ENCODE data around the gene WDR76. TPM values are rescaled to one million over a fixed set of nuclear protein-coding genes. Genes with fewer than 3 reads are reported as not detected.
"Not testable (repeated sequence)": the region's sequence is repeated elsewhere in the genome, so short reads cannot be mapped to it uniquely, and the experiment has no call there.

Gene WDR76
- polyA plus RNA-seq, 3 donors from 2014 or later, result 8.3 to 8.9 (median 8.6) TPM

GRCh38 chr15:43828061-43828657 is 1.4 kb downstream of the WDR76 start:
- no peaks in the 10 kb centered on the region for H3K36me3 Mint-ChIP-seq
- H3K27me3 Mint-ChIP-seq (ENCODE audit: low read depth in 3 of 3), result peaks cover 4 to 10% (median 7%) of the 10 kb centered on the region in 3 donors
- peak overlapping the region; percentile 84 to 99 (median 89) for H3K4me3 Mint-ChIP-seq
- peaks cover 51 to 58% of the 10 kb centered on the region in 2 donors for H3K4me1 Mint-ChIP-seq
- peak in 1 of 3 donors; percentile 9 for DNase-seq
- no peaks in the 10 kb centered on the region for H3K9me3 Mint-ChIP-seq
- H3K27ac Mint-ChIP-seq, result peak overlapping the region; percentile 68 to 96 (median 90)

- not testable (repeated sequence) for H3K9me3 Mint-ChIP-seq; H3K36me3 Mint-ChIP-seq; H3K4me3 Mint-ChIP-seq; DNase-seq; H3K27me3 Mint-ChIP-seq (ENCODE audit: low read depth in 3 of 3)
- Mint-ChIP-seq H3K27ac (peak overlapping the region in 1 of 6 donors; percentile 48), H3K4me1 (peaks cover 35 to 49% of the 10 kb centered on the region in 2 donors)
Measured at GRCh38 chr15:43829951-43830540, 3.2 kb downstream of the WDR76 start.

GRCh38 chr15:43830691-43831275 is 4.0 kb downstream of the WDR76 start:
- H3K4me3 Mint-ChIP-seq, result not testable (repeated sequence)

GRCh38 chr15:43831519-43832052 is 4.8 kb downstream of the WDR76 start:
- Mint-ChIP-seq H3K4me1 (peaks cover 25 to 36% of the 10 kb centered on the region in 2 donors), H3K36me3 (peaks cover 4 to 13% (median 12%) of the 10 kb centered on the region in 3 donors), H3K27ac (peak overlapping the region in 2 of 6 donors; percentile 36 to 42)
- not testable (repeated sequence) for H3K4me3 Mint-ChIP-seq; DNase-seq; H3K27me3 Mint-ChIP-seq (ENCODE audit: low read depth in 3 of 3); H3K9me3 Mint-ChIP-seq

More at GRCh38 chr15:43830691-43831275, 4.0 kb downstream of the WDR76 start:
- H3K36me3 Mint-ChIP-seq; H3K27me3 Mint-ChIP-seq (ENCODE audit: low read depth in 3 of 3); DNase-seq; H3K27ac Mint-ChIP-seq; H3K9me3 Mint-ChIP-seq: not testable (repeated sequence)
- peaks cover 33 to 44% of the 10 kb centered on the region in 2 donors for H3K4me1 Mint-ChIP-seq

- H3K27ac Mint-ChIP-seq, result peak overlapping the region in 2 of 6 donors; percentile 10 to 76
- DNase-seq; H3K9me3 Mint-ChIP-seq; H3K27me3 Mint-ChIP-seq (ENCODE audit: low read depth in 3 of 3): not testable (repeated sequence)
- H3K36me3 Mint-ChIP-seq, result peaks cover 4 to 16% (median 12%) of the 10 kb centered on the region in 3 donors
- peaks cover 16 to 27% of the 10 kb centered on the region in 2 donors for H3K4me1 Mint-ChIP-seq
- peak overlapping the region in 1 of 5 donors; percentile 55 for H3K4me3 Mint-ChIP-seq
Measured at GRCh38 chr15:43832485-43832884, 5.7 kb downstream of the WDR76 start.

GRCh38 chr15:43845421-43845820 is 18.6 kb downstream of the WDR76 start:
- Mint-ChIP-seq H3K9me3 (no peaks in the 10 kb centered on the region), H3K36me3 (peaks cover 10 to 18% (median 16%) of the 10 kb centered on the region in 3 donors), H3K27ac (no peak overlapping the region), H3K4me1 (no peaks in the 10 kb centered on the region), H3K27me3 (ENCODE audit: low read depth in 3 of 3) (no peaks in the 10 kb centered on the region), H3K4me3 (no peak overlapping the region)
- DNase-seq, result no peak

GRCh38 chr15:43851251-43851650 is 24.4 kb downstream of the WDR76 start:
- Mint-ChIP-seq H3K4me3 (no peak overlapping the region), H3K4me1 (no peaks in the 10 kb centered on the region), H3K27me3 (ENCODE audit: low read depth in 3 of 3) (no peaks in the 10 kb centered on the region), H3K36me3 (peaks cover 9 to 31% (median 10%) of the 10 kb centered on the region in 3 donors), H3K9me3 (no peaks in the 10 kb centered on the region), H3K27ac (no peak overlapping the region)
- no peak for DNase-seq

- Mint-ChIP-seq H3K36me3 (peaks cover 9 to 37% (median 10%) of the 10 kb centered on the region in 3 donors), H3K4me3 (no peak overlapping the region), H3K4me1 (no peaks in the 10 kb centered on the region), H3K9me3 (no peaks in the 10 kb centered on the region), H3K27ac (no peak overlapping the region), H3K27me3 (ENCODE audit: low read depth in 3 of 3) (no peaks in the 10 kb centered on the region)
- no peak for DNase-seq
Measured at GRCh38 chr15:43852607-43853006, 25.8 kb downstream of the WDR76 start.

GRCh38 chr15:43854801-43855200 is 28.0 kb downstream of the WDR76 start:
- no peak overlapping the region for H3K27ac Mint-ChIP-seq

GRCh38 chr15:43859546-43859945 is 32.7 kb downstream of the WDR76 start:
- Mint-ChIP-seq H3K4me3 (no peak overlapping the region), H3K36me3 (peaks cover 0 to 28% (median 5%) of the 10 kb centered on the region in 3 donors), H3K27ac (peak overlapping the region in 2 of 6 donors; percentile 12 to 26), H3K9me3 (no peaks in the 10 kb centered on the region), H3K27me3 (ENCODE audit: low read depth in 3 of 3) (no peaks in the 10 kb centered on the region), H3K4me1 (no peaks in the 10 kb centered on the region)
- no peak for DNase-seq

More at GRCh38 chr15:43854801-43855200, 28.0 kb downstream of the WDR76 start:
- Mint-ChIP-seq H3K27me3 (ENCODE audit: low read depth in 3 of 3) (no peaks in the 10 kb centered on the region), H3K4me3 (no peak overlapping the region), H3K4me1 (no peaks in the 10 kb centered on the region), H3K36me3 (peaks cover 7 to 43% (median 14%) of the 10 kb centered on the region in 3 donors), H3K9me3 (no peaks in the 10 kb centered on the region)
- no peak for DNase-seq

GRCh38 chr15:43866636-43867035 is 39.8 kb downstream of the WDR76 start:
- not testable (repeated sequence) for H3K4me1 Mint-ChIP-seq; DNase-seq; H3K4me3 Mint-ChIP-seq; H3K9me3 Mint-ChIP-seq; H3K27me3 Mint-ChIP-seq (ENCODE audit: low read depth in 3 of 3); H3K27ac Mint-ChIP-seq
- peaks cover 0 to 22% (median 10%) of the 10 kb centered on the region in 3 donors for H3K36me3 Mint-ChIP-seq

- DNase-seq, result no peak
- Mint-ChIP-seq H3K9me3 (no peaks in the 10 kb centered on the region), H3K4me3 (no peak overlapping the region), H3K27me3 (ENCODE audit: low read depth in 3 of 3) (no peaks in the 10 kb centered on the region), H3K4me1 (no peaks in the 10 kb centered on the region), H3K27ac (no peak overlapping the region), H3K36me3 (peaks cover 0 to 22% (median 10%) of the 10 kb centered on the region in 3 donors)
Measured at GRCh38 chr15:43867096-43867495, 40.3 kb downstream of the WDR76 start.

GRCh38 chr15:43868406-43868805 is 41.6 kb downstream of the WDR76 start:
- Mint-ChIP-seq H3K4me1 (no peaks in the 10 kb centered on the region), H3K27ac (peak overlapping the region in 2 of 6 donors; percentile 26 to 38), H3K36me3 (peaks cover 4 to 21% (median 10%) of the 10 kb centered on the region in 3 donors), H3K9me3 (no peaks in the 10 kb centered on the region), H3K4me3 (no peak overlapping the region), H3K27me3 (ENCODE audit: low read depth in 3 of 3) (no peaks in the 10 kb centered on the region)
- no peak for DNase-seq

- H3K36me3 Mint-ChIP-seq, result peaks cover 0 to 10% (median 4%) of the 10 kb centered on the region in 3 donors
- no peak overlapping the region for H3K27ac Mint-ChIP-seq
- no peaks in the 10 kb centered on the region for H3K9me3 Mint-ChIP-seq
- no peaks in the 10 kb centered on the region for H3K4me1 Mint-ChIP-seq
- H3K4me3 Mint-ChIP-seq, result no peak overlapping the region
- H3K27me3 Mint-ChIP-seq (ENCODE audit: low read depth in 3 of 3), result no peaks in the 10 kb centered on the region
- no peak for DNase-seq
Measured at GRCh38 chr15:43871835-43872234, 45.0 kb downstream of the WDR76 start.
